Measurements from ENCODE around the gene LLCFC1.

- no peak for TF ChIP-seq CEBPB (IDR thresholded peaks at IDR 0.05; ENCODE audit: low read depth, low read length)
- TF ChIP-seq ATF2 (IDR thresholded peaks at IDR 0.05; ENCODE audit: low read length) = no peak
- no peak for TF ChIP-seq CTCF (IDR thresholded peaks at IDR 0.05; ENCODE audit: control extremely low read depth in 1 of 3, insufficient read depth in 1 of 3, low read depth in 1 of 3, low read length in 3 of 3)
- TF ChIP-seq MAX (IDR thresholded peaks at IDR 0.05) = no peak
- no peak for TF ChIP-seq RFX5 (IDR thresholded peaks at IDR 0.05; ENCODE audit: borderline replicate concordance, low read depth, low read length)
- no peak for TF ChIP-seq EZH2 (IDR thresholded peaks at IDR 0.05; ENCODE audit: low read depth, low read length, severe bottlenecking)
- no peak for TF ChIP-seq USF2 (IDR thresholded peaks at IDR 0.05; ENCODE audit: low read length)
- no peak for TF ChIP-seq E2F6 (IDR thresholded peaks at IDR 0.05)
- TF ChIP-seq SIRT6 (IDR thresholded peaks at IDR 0.05; ENCODE audit: low read length) = no peak
- TF ChIP-seq SIN3A (conservative IDR thresholded peaks at IDR 0.05 in 1 of 2, IDR thresholded peaks at IDR 0.05 in 1 of 2; ENCODE audit: low read depth in 1 of 2, low read length in 2 of 2) = no peak
- TF ChIP-seq POLR2A (IDR thresholded peaks at IDR 0.05; ENCODE audit: control extremely low read depth in 1 of 2, low read depth in 2 of 2, low read length in 2 of 2) = no peak
These were observed 29.9 kb downstream of the LLCFC1 start for GRCh38 chr7:142969183-142969582.
